ENCODE results near the gene LAPTM5. TPM values are rescaled to one million over a fixed set of nuclear protein-coding genes. Genes with fewer than 3 reads are reported as not detected.

Gene LAPTM5
- total RNA-seq, 1 experiment from 2014 or later = 0.15 TPM

GRCh38 chr1:30783256-30783915 is 25.8 kb upstream of the LAPTM5 start:
- Histone ChIP-seq H3K4me2 (ENCODE audit: insufficient read depth, insufficient read length, low read length) (no peak overlapping the region), H3K4me1 (ENCODE audit: insufficient read depth, low read length) (no peaks in the 10 kb centered on the region), H3K79me1 (ENCODE audit: insufficient read depth, low read depth, low read length, poor library complexity, severe bottlenecking) (no peaks in the 10 kb centered on the region), H3K14ac (ENCODE audit: insufficient read depth, low read length) (no peak overlapping the region), H3K18ac (ENCODE audit: insufficient read length, low read depth, low read length) (no peak overlapping the region), H2BK5ac (ENCODE audit: insufficient read length, low read length) (no peak overlapping the region), H2BK15ac (ENCODE audit: low read depth, low read length) (no peak overlapping the region), H4K8ac (replicated peaks; ENCODE audit: insufficient read length, low read depth, low read length) (no peak overlapping the region), H3K23me2 (ENCODE audit: insufficient read length, low read depth, low read length, poor library complexity, severe bottlenecking) (peaks cover 4% of the 10 kb centered on the region), H3K23ac (ENCODE audit: insufficient read length, low read depth, low read length) (no peak overlapping the region), H4K5ac (ENCODE audit: insufficient read length, low read depth, low read length) (no peak overlapping the region), H2BK20ac (ENCODE audit: low read depth, low read length, poor library complexity, severe bottlenecking) (no peak overlapping the region), H4K20me1 (ENCODE audit: control insufficient read depth, insufficient read depth, insufficient read length) (no peaks in the 10 kb centered on the region), H3K9ac (ENCODE audit: extremely low read depth, insufficient read length, low read length) (no peak overlapping the region), H2AFZ (ENCODE audit: low read length) (no peak overlapping the region), H2BK120ac (ENCODE audit: low read depth, low read length, poor library complexity, severe bottlenecking) (no peak overlapping the region), H2BK12ac (ENCODE audit: insufficient read length, low read depth, low read length) (no peak overlapping the region), H2AK5ac (ENCODE audit: insufficient read length, low read length) (no peak overlapping the region), H3K9me3 (ENCODE audit: control insufficient read depth, low read depth, low read length) (no peaks in the 10 kb centered on the region), H3K4ac (ENCODE audit: low read depth, low read length) (no peak overlapping the region), H4K91ac (ENCODE audit: insufficient read length, low read depth, low read length) (no peak overlapping the region), H3K27me3 (ENCODE audit: insufficient read depth, low read length) (no peaks in the 10 kb centered on the region; the same call in 1 of the 2 replicates), H3K79me2 (ENCODE audit: insufficient read depth, low read length) (no peaks in the 10 kb centered on the region), H3K27ac (ENCODE audit: insufficient read length, low read depth, low read length) (no peak overlapping the region), H3K56ac (ENCODE audit: insufficient read length, low read depth, low read length) (no peak overlapping the region), H3T11ph (ENCODE audit: low read length) (no peak overlapping the region)
- Mint-ChIP-seq H3K9me3 (no peaks in the 10 kb centered on the region; a peak in 1 of 5 replicates), H3K36me3 (ENCODE audit: insufficient read depth in 1 of 3, low read depth in 3 of 3) (no peaks in the 10 kb centered on the region), H3K4me1 (peaks cover 12 to 26% of the 10 kb centered on the region in 2 experiments), H3K4me3 (no peak overlapping the region; a peak in 1 of 5 replicates), H3K27ac (no peak overlapping the region; a peak in 1 of 7 replicates), H3K27me3 (ENCODE audit: low read depth) (peaks cover 23% of the 10 kb centered on the region)
- DNase-seq = no peak
- TF ChIP-seq CTCF (conservative IDR thresholded peaks at IDR 0.05) = no peak
- WGBS (ENCODE audit: extremely low coverage, insufficient read length, low lambda C conversion rate) = no CpG with 5 or more reads among the region's 16 CpGs
